ENCODE data around the gene DENND6B.
"Not testable (repeated sequence)": the region's sequence is repeated elsewhere in the genome, so short reads cannot be mapped to it uniquely, and the experiment has no call there.

DENND6B gene

GRCh38 chr22:50326956-50327710 lies at the start of gene DENND6B:
DENND6B (minus strand) TSS chr22:50327012; CDS start chr22:50326988, 24 bp downstream.
- DNase-seq (ENCODE audit: insufficient read length, low spot score), result peak; percentile 76
- no peak for FAIRE-seq

GRCh38 chr22:50376085-50376651 lies 49.4 kb upstream of the DENND6B start:
- DNase-seq (ENCODE audit: insufficient read length, low spot score) (no peak), FAIRE-seq (peak; percentile 16)

GRCh38 chr22:50371101-50371648 lies 44.4 kb upstream of the DENND6B start:
- DNase-seq (ENCODE audit: insufficient read length, low spot score) (no peak), FAIRE-seq (no peak)

- DNase-seq (ENCODE audit: insufficient read length, low spot score), result no peak
- no peak for FAIRE-seq
Observed at GRCh38 chr22:50367778-50368500, 41.1 kb upstream of the DENND6B start.

GRCh38 chr22:50363803-50364194 lies 37.0 kb upstream of the DENND6B start:
- not testable (repeated sequence) for FAIRE-seq

GRCh38 chr22:50363166-50363802 lies 36.5 kb upstream of the DENND6B start:
- DNase-seq (ENCODE audit: insufficient read length, low spot score), result no peak
- no peak for FAIRE-seq

More at GRCh38 chr22:50363803-50364194, 37.0 kb upstream of the DENND6B start:
- DNase-seq (ENCODE audit: insufficient read length, low spot score), result not testable (repeated sequence)

- DNase-seq (ENCODE audit: insufficient read length, low spot score) (no peak), FAIRE-seq (no peak)
Observed at GRCh38 chr22:50361688-50362087, 34.9 kb upstream of the DENND6B start.

GRCh38 chr22:50361222-50361621 lies 34.4 kb upstream of the DENND6B start:
- no peak for FAIRE-seq
- no peak for DNase-seq (ENCODE audit: insufficient read length, low spot score)

GRCh38 chr22:50360578-50360977 lies 33.8 kb upstream of the DENND6B start:
- no peak for FAIRE-seq

GRCh38 chr22:50357756-50358155 lies 30.9 kb upstream of the DENND6B start:
- no peak for FAIRE-seq

More at GRCh38 chr22:50360578-50360977, 33.8 kb upstream of the DENND6B start:
- no peak for DNase-seq (ENCODE audit: insufficient read length, low spot score)

GRCh38 chr22:50357222-50357621 lies 30.4 kb upstream of the DENND6B start:
- no peak for DNase-seq (ENCODE audit: insufficient read length, low spot score)
- FAIRE-seq, result no peak

More at GRCh38 chr22:50357756-50358155, 30.9 kb upstream of the DENND6B start:
- DNase-seq (ENCODE audit: insufficient read length, low spot score), result no peak

- FAIRE-seq (no peak), DNase-seq (ENCODE audit: insufficient read length, low spot score) (no peak)
Observed at GRCh38 chr22:50356186-50356585, 29.4 kb upstream of the DENND6B start.

GRCh38 chr22:50348058-50348457 lies 21.2 kb upstream of the DENND6B start:
- DNase-seq (ENCODE audit: insufficient read length, low spot score) (no peak), FAIRE-seq (no peak)

- FAIRE-seq (no peak), DNase-seq (ENCODE audit: insufficient read length, low spot score) (no peak)
Observed at GRCh38 chr22:50347157-50347556, 20.3 kb upstream of the DENND6B start.

GRCh38 chr22:50346470-50346869 lies 19.7 kb upstream of the DENND6B start:
- FAIRE-seq (no peak), DNase-seq (ENCODE audit: insufficient read length, low spot score) (no peak)

- no peak for FAIRE-seq
Observed at GRCh38 chr22:50343541-50343935, 16.7 kb upstream of the DENND6B start.

GRCh38 chr22:50342651-50343540 lies 16.1 kb upstream of the DENND6B start, which contains the start of gene PPP6R2:
PPP6R2 (plus strand) TSS chr22:50343327; CDS start chr22:50393909, 50,582 bp downstream.
- FAIRE-seq, result no peak
- peak; percentile 62 for DNase-seq (ENCODE audit: insufficient read length, low spot score)

More at GRCh38 chr22:50343541-50343935, 16.7 kb upstream of the DENND6B start:
- DNase-seq (ENCODE audit: insufficient read length, low spot score), result no peak

- no peak for FAIRE-seq
- peak; percentile 80 for DNase-seq (ENCODE audit: insufficient read length, low spot score)
Observed at GRCh38 chr22:50341977-50342650, 15.3 kb upstream of the DENND6B start.
